AML-193 (cell line): ENCODE data around the gene IRF2.
"Not testable (repeated sequence)": the region's sequence is repeated elsewhere in the genome, so short reads cannot be mapped to it uniquely, and the experiment has no call there.

Source experiments
- DNase-seq, 2 experiments: peaks; one replicate each; lab custom pipeline; 2025; lab: John Stamatoyannopoulos, UW

Gene IRF2

GRCh38 chr4:184389978-184390900, 84.1 kb downstream of the IRF2 start:
- DNase-seq, result no peak

- no peak for DNase-seq
Measured at GRCh38 chr4:184388106-184388505, 86.2 kb downstream of the IRF2 start.

- DNase-seq, result no peak
Measured at GRCh38 chr4:184387351-184387750, 87.0 kb downstream of the IRF2 start.

- DNase-seq, result no peak
Measured at GRCh38 chr4:184386271-184386781, 88.0 kb downstream of the IRF2 start.

GRCh38 chr4:184385705-184386141, 88.6 kb downstream of the IRF2 start:
- no peak for DNase-seq

GRCh38 chr4:184384810-184385557, 89.4 kb downstream of the IRF2 start:
- DNase-seq, result no peak

- peak; percentile 43 to 44 for DNase-seq
Measured at GRCh38 chr4:184384056-184384809, 90.1 kb downstream of the IRF2 start.

- no peak for DNase-seq
Measured at GRCh38 chr4:184383497-184384055, 90.8 kb downstream of the IRF2 start.

- DNase-seq, result no peak
Measured at GRCh38 chr4:184382189-184382846, 92.0 kb downstream of the IRF2 start.

GRCh38 chr4:184380707-184381106, 93.6 kb downstream of the IRF2 start:
- DNase-seq, result no peak

GRCh38 chr4:184380214-184380613, 94.1 kb downstream of the IRF2 start:
- not testable (repeated sequence) for DNase-seq

GRCh38 chr4:184376923-184377322, 97.4 kb downstream of the IRF2 start:
- no peak for DNase-seq

GRCh38 chr4:184376126-184376838, 98.1 kb downstream of the IRF2 start:
- no peak for DNase-seq

- DNase-seq, result not testable (repeated sequence)
Measured at GRCh38 chr4:184375623-184376022, 98.7 kb downstream of the IRF2 start.

- no peak for DNase-seq
Measured at GRCh38 chr4:184375027-184375426, 99.3 kb downstream of the IRF2 start.

GRCh38 chr4:184373886-184374405, 100.4 kb downstream of the IRF2 start:
- DNase-seq, result no peak

- no peak for DNase-seq
Measured at GRCh38 chr4:184371390-184371787, 103.0 kb downstream of the IRF2 start.

- DNase-seq, result no peak
Measured at GRCh38 chr4:184370711-184371389, 103.5 kb downstream of the IRF2 start.

- DNase-seq, result no peak
Measured at GRCh38 chr4:184369871-184370270, 104.5 kb downstream of the IRF2 start.

GRCh38 chr4:184368731-184369130, 105.6 kb downstream of the IRF2 start:
- no peak for DNase-seq
